K562 (cell line): ENCODE results near the gene CTIF. TPM values are rescaled to one million over a fixed set of nuclear protein-coding genes. Genes with fewer than 3 reads are reported as not detected.

Experiments used
- ATAC-seq: fragments of 200-7000 bp; cut with Tn5 transposase; 3 replicates; pipeline ENCODE4 v1.9.1; 2020; ENCODE audit warnings: moderate library complexity
- BruUV-seq: library from RNA; stranded (reverse); fragments of 400-500 nt; replicated peaks from 2 replicates; lab custom pipeline; 2021; lab: Mats Ljungman, UMichigan
- CTCF ChIA-PET: fragments of 300-600 bp; formaldehyde crosslinking; extraction: SDS; loops from one replicate; lab custom pipeline; 2021; ENCODE audit warnings: low intra/inter-chr PET ratio; lab: Yijun Ruan, JAX
- POLR2A ChIA-PET: fragments of 300-600, 350-650 bp; sonication (Branson Sonifier 250); formaldehyde crosslinking; extraction: SDS; loops from one replicate; lab custom pipeline; 2021; ENCODE audit warnings: antibody characterized with exemption, inconsistent platforms; lab: Yijun Ruan, JAX
- DNase-seq, 4 experiments: peaks; one replicate each; pipeline versions ENCODE4 v3.0.0 to v3.0.0-alpha.2; 2011 to 2018; ENCODE audit warnings: low spot score in 3 of 4, mixed read lengths in 3 of 4; ENCODE audit errors: extremely low read depth in 1 of 4
- FAIRE-seq: peaks from 2 replicates; lab custom pipeline; 2011; peaks lifted over from hg19 to GRCh38; lab: Jason Lieb, UNC
- H2AFZ ChIP-seq: 2 replicates; pipeline ENCODE4 v1.6.0; 2011; ENCODE audit warnings: low read depth, low read length, control low read depth, inconsistent platforms
- H3K27ac ChIP-seq: fragments of 200-600 bp; 3 replicates; pipeline ENCODE4 v1.8.0; 2011; ENCODE audit warnings: low read depth, mild to moderate bottlenecking, control low read depth, inconsistent platforms, low read length, moderate library complexity, mixed read lengths; ENCODE audit errors: extremely low read depth
- H3K27me3 ChIP-seq, 2 experiments: fragments of 300-600 bp in 1 of 2; 2 replicates in 1 of 2; 3 replicates in 1 of 2; pipeline versions ENCODE4 v1.6.0 to v1.8.0; 2011; ENCODE audit warnings: inconsistent platforms in 2 of 2, low read length in 2 of 2, mild to moderate bottlenecking in 1 of 2, mixed read lengths in 1 of 2, moderate library complexity in 1 of 2; ENCODE audit not compliant: control insufficient read depth in 2 of 2, insufficient read depth in 2 of 2
- H3K36me3 ChIP-seq: fragments of 300-600 bp; 3 replicates; pipeline ENCODE4 v1.8.0; 2011; ENCODE audit warnings: mild to moderate bottlenecking, low read length, inconsistent platforms; ENCODE audit not compliant: control insufficient read depth, insufficient read depth
- H3K4me1 ChIP-seq, 2 experiments: fragments of 200-600 bp in 1 of 2; replicated peaks in 1 of 2; 2 replicates in 1 of 2; 3 replicates in 1 of 2; pipeline versions ENCODE4 v1.5.1 to v1.8.0; 2011; ENCODE audit warnings: inconsistent platforms in 2 of 2, low read length in 2 of 2, mild to moderate bottlenecking in 1 of 2, mixed read lengths in 1 of 2, moderate library complexity in 1 of 2; ENCODE audit not compliant: control insufficient read depth in 2 of 2, insufficient read depth in 2 of 2
- H3K4me2 ChIP-seq: 2 replicates; pipeline ENCODE4 v1.6.1; 2011; ENCODE audit warnings: low read length, control low read depth, inconsistent platforms, mixed read lengths; ENCODE audit not compliant: insufficient read depth
- H3K4me3 ChIP-seq: fragments of 200-600 bp; sonication (generic), shearing (Covaris generic); 2 replicates; pipeline ENCODE4 v1.5.1; 2016; ENCODE audit warnings: control low read depth, inconsistent platforms
- H3K79me2 ChIP-seq: fragments of 200-600 bp; 3 replicates; pipeline ENCODE4 v1.8.0; 2011; ENCODE audit warnings: low read length, inconsistent platforms; ENCODE audit not compliant: control insufficient read depth, insufficient read depth
- H3K9ac ChIP-seq, 2 experiments: 2 replicates each; pipeline versions ENCODE4 v1.6.0 to v1.6.1; 2011; ENCODE audit warnings: low read depth in 2 of 2, low read length in 2 of 2, control low read depth in 1 of 2, inconsistent platforms in 1 of 2, mild to moderate bottlenecking in 1 of 2, mixed read lengths in 1 of 2; ENCODE audit not compliant: insufficient read depth in 1 of 2
- H3K9me1 ChIP-seq: one replicate; pipeline ENCODE4 v1.6.0; 2011; ENCODE audit warnings: inconsistent platforms, mild to moderate bottlenecking, low read length, moderate library complexity; ENCODE audit not compliant: control insufficient read depth, insufficient read depth
- H3K9me3 ChIP-seq: replicated peaks from 2 replicates; pipeline ENCODE4 v1.5.1; 2011; ENCODE audit warnings: low read depth, low read length, inconsistent platforms; ENCODE audit not compliant: control insufficient read depth, insufficient read depth
- H4K20me1 ChIP-seq: replicated peaks from 2 replicates; pipeline ENCODE4 v1.6.1; 2011; ENCODE audit warnings: low read length, inconsistent platforms, mixed read lengths; ENCODE audit not compliant: control insufficient read depth, insufficient read depth
- HDAC6 ChIP-seq: IDR thresholded peaks from 2 replicates; pipeline ENCODE4 v1.6.1; 2012; ENCODE audit warnings: low read depth, mild to moderate bottlenecking, control low read depth, inconsistent platforms, low read length, moderate library complexity
- TRIM24 ChIP-seq, 2 experiments: fragments of 450-650 bp; IDR thresholded peaks; 2 replicates each; pipeline ENCODE4 v1.6.1; 2016
- WGBS: fragments of 100-300 bp; shearing (Covaris generic); methylation state at CpG from one replicate; pipeline ENCODE4 v1.1.6; 2016; ENCODE audit warnings: low coverage, mixed read lengths; ENCODE audit not compliant: insufficient coverage; ENCODE audit errors: missing lambda C conversion rate; 5-methylcytosine and 5-hydroxymethylcytosine counted together
- in situ Hi-C: fragments of 300-500 bp; cut with MboI; formaldehyde crosslinking; loops from 4 replicates; pipeline ENCODE4 v1.15.0; 2018; ENCODE audit warnings: inconsistent platforms, mixed read lengths
- intact Hi-C: fragments of 100-400 bp; cut with micrococcal nuclease; formaldehyde crosslinking; loops from 2 replicates; pipeline ENCODE4 v1.14.2; 2022
- polyA plus RNA-seq, 8 experiments: library from polyadenylated mRNA; depleted of rRNA in 4 of 8; stranded (reverse) in 5 of 8; unstranded in 3 of 8; fragments of >200 nt; fragmentation: Nextera tagmentation in 2 of 8; fragmentation: Illumina TruSeq in 1 of 8; extraction: Ambion mirVana in 2 of 8; extraction: Trizol in 1 of 8; gene quantifications; 2 replicates each; pipeline versions ENCODE4 v1.2.1 to v1.2.3, GENCODE V29; 2011 to 2014; ENCODE audit warnings: inconsistent platforms in 1 of 8, missing spikeins in 1 of 8
- total RNA-seq, 7 experiments: library from RNA; depleted of rRNA in 6 of 7; stranded (reverse); fragments of >200 nt in 6 of 7; fragmentation: Illumina TruSeq in 2 of 7; extraction: Trizol in 2 of 7; gene quantifications; 2 replicates each; pipeline versions ENCODE4 v1.2.1 to v1.2.3, GENCODE V29; 2011 to 2021; ENCODE audit warnings: low replicate concordance in 1 of 7
- TF ChIP-seq, protein P1 (sequence below): IDR thresholded peaks from 2 replicates; pipeline ENCODE4 v1.6.1; 2011; ENCODE audit not compliant: insufficient read length; ENCODE audit errors: extremely low read depth
- TF ChIP-seq, protein P2 (sequence below): fragments of 200-400 bp; formaldehyde crosslinking; IDR thresholded peaks from 2 replicates; pipeline ENCODE4 v1.6.1; 2017; ENCODE audit warnings: mild to moderate bottlenecking, low read depth, low read length, moderate library complexity
- TF ChIP-seq, protein P3 (sequence below): fragments of 200-800 bp; sonication (Bioruptor generic); IDR thresholded peaks from 2 replicates; pipeline ENCODE4 v1.6.1; 2017; ENCODE audit warnings: missing genetic modification characterization, missing compliant biosample characterization
- TF ChIP-seq, protein P4 (sequence below), 2 experiments: fragments of 200-800 bp in 1 of 2; sonication (Bioruptor generic) in 1 of 2; sonication (generic) in 1 of 2; formaldehyde crosslinking in 1 of 2; IDR thresholded peaks in 1 of 2; conservative IDR thresholded peaks in 1 of 2; 2 replicates each; pipeline versions ENCODE4 v1.5.0 to v1.6.1; 2016 to 2020; ENCODE audit warnings: missing compliant biosample characterization in 1 of 2, missing genetic modification characterization in 1 of 2, missing genetic modification reagents in 1 of 2

CTIF gene
- total and polyA plus RNA-seq, 9 of the 15 experiments (the other 6 are each of a cell fraction or from before 2014, with no cell fraction given) = 0.17 to 11.5 (median 2.2) TPM

DNA sequence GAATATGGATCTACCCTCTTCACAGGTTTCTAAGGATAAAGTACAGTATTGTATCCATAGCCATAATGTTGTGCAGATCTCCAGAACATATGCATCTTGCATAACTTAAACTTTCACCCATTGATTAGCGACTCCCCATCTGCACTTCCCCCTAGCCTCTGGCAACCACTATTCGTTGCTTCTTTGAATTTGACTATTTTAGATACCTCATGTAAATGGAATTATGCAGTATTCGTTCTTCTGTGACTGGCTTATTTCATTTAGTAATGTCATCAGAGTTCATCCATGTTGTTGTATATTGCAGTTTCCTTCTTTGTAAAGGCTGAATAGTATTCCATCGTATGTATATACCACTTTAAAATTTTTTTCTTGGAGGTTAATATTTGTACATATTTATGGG is 283.0 kb downstream of the CTIF start:
- TF ChIP-seq, protein P1, sequence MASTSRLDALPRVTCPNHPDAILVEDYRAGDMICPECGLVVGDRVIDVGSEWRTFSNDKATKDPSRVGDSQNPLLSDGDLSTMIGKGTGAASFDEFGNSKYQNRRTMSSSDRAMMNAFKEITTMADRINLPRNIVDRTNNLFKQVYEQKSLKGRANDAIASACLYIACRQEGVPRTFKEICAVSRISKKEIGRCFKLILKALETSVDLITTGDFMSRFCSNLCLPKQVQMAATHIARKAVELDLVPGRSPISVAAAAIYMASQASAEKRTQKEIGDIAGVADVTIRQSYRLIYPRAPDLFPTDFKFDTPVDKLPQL = no peak
- TF ChIP-seq HDAC6 = no peak
- TF ChIP-seq TRIM24 (IDR thresholded peaks at IDR 0.05) = no peak
- TF ChIP-seq, protein P2, sequence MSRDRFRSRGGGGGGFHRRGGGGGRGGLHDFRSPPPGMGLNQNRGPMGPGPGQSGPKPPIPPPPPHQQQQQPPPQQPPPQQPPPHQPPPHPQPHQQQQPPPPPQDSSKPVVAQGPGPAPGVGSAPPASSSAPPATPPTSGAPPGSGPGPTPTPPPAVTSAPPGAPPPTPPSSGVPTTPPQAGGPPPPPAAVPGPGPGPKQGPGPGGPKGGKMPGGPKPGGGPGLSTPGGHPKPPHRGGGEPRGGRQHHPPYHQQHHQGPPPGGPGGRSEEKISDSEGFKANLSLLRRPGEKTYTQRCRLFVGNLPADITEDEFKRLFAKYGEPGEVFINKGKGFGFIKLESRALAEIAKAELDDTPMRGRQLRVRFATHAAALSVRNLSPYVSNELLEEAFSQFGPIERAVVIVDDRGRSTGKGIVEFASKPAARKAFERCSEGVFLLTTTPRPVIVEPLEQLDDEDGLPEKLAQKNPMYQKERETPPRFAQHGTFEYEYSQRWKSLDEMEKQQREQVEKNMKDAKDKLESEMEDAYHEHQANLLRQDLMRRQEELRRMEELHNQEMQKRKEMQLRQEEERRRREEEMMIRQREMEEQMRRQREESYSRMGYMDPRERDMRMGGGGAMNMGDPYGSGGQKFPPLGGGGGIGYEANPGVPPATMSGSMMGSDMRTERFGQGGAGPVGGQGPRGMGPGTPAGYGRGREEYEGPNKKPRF = no peak
- TF ChIP-seq, protein P3, sequence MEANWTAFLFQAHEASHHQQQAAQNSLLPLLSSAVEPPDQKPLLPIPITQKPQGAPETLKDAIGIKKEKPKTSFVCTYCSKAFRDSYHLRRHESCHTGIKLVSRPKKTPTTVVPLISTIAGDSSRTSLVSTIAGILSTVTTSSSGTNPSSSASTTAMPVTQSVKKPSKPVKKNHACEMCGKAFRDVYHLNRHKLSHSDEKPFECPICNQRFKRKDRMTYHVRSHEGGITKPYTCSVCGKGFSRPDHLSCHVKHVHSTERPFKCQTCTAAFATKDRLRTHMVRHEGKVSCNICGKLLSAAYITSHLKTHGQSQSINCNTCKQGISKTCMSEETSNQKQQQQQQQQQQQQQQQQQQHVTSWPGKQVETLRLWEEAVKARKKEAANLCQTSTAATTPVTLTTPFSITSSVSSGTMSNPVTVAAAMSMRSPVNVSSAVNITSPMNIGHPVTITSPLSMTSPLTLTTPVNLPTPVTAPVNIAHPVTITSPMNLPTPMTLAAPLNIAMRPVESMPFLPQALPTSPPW = no peak
- TF ChIP-seq, protein P4, sequence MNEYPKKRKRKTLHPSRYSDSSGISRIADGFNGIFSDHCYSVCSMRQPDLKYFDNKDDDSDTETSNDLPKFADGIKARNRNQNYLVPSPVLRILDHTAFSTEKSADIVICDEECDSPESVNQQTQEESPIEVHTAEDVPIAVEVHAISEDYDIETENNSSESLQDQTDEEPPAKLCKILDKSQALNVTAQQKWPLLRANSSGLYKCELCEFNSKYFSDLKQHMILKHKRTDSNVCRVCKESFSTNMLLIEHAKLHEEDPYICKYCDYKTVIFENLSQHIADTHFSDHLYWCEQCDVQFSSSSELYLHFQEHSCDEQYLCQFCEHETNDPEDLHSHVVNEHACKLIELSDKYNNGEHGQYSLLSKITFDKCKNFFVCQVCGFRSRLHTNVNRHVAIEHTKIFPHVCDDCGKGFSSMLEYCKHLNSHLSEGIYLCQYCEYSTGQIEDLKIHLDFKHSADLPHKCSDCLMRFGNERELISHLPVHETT (CRISPR knock-in tag; conservative IDR thresholded peaks at IDR 0.05 in 1 of 2, IDR thresholded peaks at IDR 0.05 in 1 of 2) = no peak
- TF ChIP-seq, all 486 proteins: peak for 0
- Histone ChIP-seq H4K20me1 (no peaks in the 10 kb centered on the region), H3K27me3 (no peaks in the 10 kb centered on the region), H3K9ac (no peak overlapping the region), H3K4me2 (no peak overlapping the region), H3K79me2 (no peaks in the 10 kb centered on the region), H3K4me1 (peaks cover 0 to 2% of the 10 kb centered on the region in 2 experiments; a peak in 2 of 5 replicates), H3K27ac (no peak overlapping the region), H3K36me3 (no peaks in the 10 kb centered on the region), H3K9me3 (no peaks in the 10 kb centered on the region), H3K4me3 (no peak overlapping the region), H3K9me1 (no peaks in the 10 kb centered on the region), H2AFZ (no peak overlapping the region)
- DNase-seq (no peak), ATAC-seq (no peak), FAIRE-seq (no peak)
- in situ Hi-C loops (no loop called here), intact Hi-C loops (no loop called here)
- 43% methylated on average over 4 of the region's 4 CpGs for WGBS
- ChIA-PET CTCF (no interaction called here), POLR2A (interaction anchor here (0.8 kb wide), 1 partner anchor 9 kb away, joined by 3 read pairs; no protein-coding TSS in a partner anchor)
- no TSS peak for BruUV-seq
